Measurements from ENCODE around the gene CHP2. TPM values are rescaled to one million over a fixed set of nuclear protein-coding genes. Genes with fewer than 3 reads are reported as not detected.

CHP2 gene
- total RNA-seq, 1 donor from 2014 or later, result not detected

GRCh38 chr16:23785842-23786241, 31.0 kb downstream of the CHP2 start:
- no peak for DNase-seq (ENCODE audit: low spot score in 2 of 2)
- H3K9me3 ChIP-seq, result no peaks in the 10 kb centered on the region
- H3K4me3 ChIP-seq, result no peak overlapping the region
- H3K27me3 ChIP-seq, result no peaks in the 10 kb centered on the region
- H3K27ac ChIP-seq, result no peak overlapping the region
- TF ChIP-seq, protein P1, sequence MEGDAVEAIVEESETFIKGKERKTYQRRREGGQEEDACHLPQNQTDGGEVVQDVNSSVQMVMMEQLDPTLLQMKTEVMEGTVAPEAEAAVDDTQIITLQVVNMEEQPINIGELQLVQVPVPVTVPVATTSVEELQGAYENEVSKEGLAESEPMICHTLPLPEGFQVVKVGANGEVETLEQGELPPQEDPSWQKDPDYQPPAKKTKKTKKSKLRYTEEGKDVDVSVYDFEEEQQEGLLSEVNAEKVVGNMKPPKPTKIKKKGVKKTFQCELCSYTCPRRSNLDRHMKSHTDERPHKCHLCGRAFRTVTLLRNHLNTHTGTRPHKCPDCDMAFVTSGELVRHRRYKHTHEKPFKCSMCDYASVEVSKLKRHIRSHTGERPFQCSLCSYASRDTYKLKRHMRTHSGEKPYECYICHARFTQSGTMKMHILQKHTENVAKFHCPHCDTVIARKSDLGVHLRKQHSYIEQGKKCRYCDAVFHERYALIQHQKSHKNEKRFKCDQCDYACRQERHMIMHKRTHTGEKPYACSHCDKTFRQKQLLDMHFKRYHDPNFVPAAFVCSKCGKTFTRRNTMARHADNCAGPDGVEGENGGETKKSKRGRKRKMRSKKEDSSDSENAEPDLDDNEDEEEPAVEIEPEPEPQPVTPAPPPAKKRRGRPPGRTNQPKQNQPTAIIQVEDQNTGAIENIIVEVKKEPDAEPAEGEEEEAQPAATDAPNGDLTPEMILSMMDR (IDR thresholded peaks at IDR 0.05), result no peak
- intact Hi-C loops (cut with DNase I), result no loop called here
- H3K36me3 ChIP-seq, result no peaks in the 10 kb centered on the region
- H3K4me1 ChIP-seq, result no peaks in the 10 kb centered on the region

DNA sequence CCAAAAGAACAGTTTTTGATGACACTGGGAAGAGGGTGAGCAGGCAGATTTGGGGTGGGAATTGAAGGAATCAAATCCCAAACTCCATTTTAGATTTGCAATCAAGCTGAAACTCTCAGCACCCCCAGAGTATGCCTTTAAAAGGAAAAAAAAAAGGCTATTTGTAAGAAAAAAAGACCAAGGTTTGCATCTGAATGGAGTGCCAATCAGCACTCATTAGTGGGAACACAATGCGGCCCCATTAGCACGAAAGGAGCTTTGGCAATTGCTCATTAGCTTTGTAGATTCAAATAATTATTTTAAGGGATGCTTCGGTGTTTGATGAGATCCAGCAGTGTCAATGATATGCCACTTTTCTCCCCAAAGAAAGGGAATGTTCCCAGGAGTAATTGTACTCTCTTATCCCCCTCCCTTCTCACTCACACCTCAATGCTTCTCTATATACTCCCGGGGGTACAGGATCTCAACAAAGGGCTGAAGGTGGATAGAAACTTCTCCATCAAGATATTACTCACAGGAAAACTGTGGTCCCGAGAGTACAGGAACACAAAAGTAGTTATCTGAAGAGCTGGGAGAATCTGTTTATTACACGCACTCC, 32.2 kb downstream of the CHP2 start:
- intact Hi-C loops (cut with DNase I), result no loop called here
- no peak overlapping the region for H3K4me3 ChIP-seq
- H3K27me3 ChIP-seq, result no peaks in the 10 kb centered on the region
- no peak for DNase-seq (ENCODE audit: low spot score in 2 of 2)
- no peaks in the 10 kb centered on the region for H3K36me3 ChIP-seq
- H3K27ac ChIP-seq, result no peak overlapping the region
- TF ChIP-seq, protein P1 (IDR thresholded peaks at IDR 0.05), result no peak
- no peaks in the 10 kb centered on the region for H3K9me3 ChIP-seq
- H3K4me1 ChIP-seq, result no peaks in the 10 kb centered on the region

DNA sequence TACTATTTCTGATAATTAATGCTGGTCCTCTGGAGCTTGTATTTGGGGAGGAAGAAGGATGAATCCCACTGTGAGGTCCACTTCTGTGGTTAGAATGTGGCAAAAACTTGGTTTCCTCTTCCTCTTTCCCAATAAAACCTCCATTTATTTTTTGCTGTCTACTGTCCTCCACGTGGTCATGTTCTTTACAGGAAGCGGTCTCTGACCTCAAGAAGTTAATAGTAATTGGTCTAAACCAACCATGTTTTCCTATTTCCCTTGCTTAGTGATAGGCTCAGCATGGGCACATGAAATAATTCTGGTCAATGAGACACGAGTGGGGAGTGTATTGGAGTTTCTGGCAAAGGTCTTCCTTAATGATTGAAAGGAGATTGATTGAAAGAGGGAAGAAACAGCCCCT, 33.9 kb downstream of the CHP2 start:
- Histone ChIP-seq H3K27ac (no peak overlapping the region), H3K36me3 (no peaks in the 10 kb centered on the region), H3K4me3 (no peak overlapping the region), H3K27me3 (no peaks in the 10 kb centered on the region), H3K4me1 (no peaks in the 10 kb centered on the region), H3K9me3 (no peaks in the 10 kb centered on the region)
- DNase-seq (ENCODE audit: low spot score in 2 of 2), result no peak
- intact Hi-C loops (cut with DNase I), result no loop called here
- TF ChIP-seq, protein P1 (IDR thresholded peaks at IDR 0.05), result no peak

- TF ChIP-seq, protein P1 (IDR thresholded peaks at IDR 0.05), result no peak
- Histone ChIP-seq H3K9me3 (no peaks in the 10 kb centered on the region), H3K4me1 (no peaks in the 10 kb centered on the region), H3K4me3 (no peak overlapping the region), H3K36me3 (no peaks in the 10 kb centered on the region), H3K27ac (no peak overlapping the region), H3K27me3 (no peaks in the 10 kb centered on the region)
- intact Hi-C loops (cut with DNase I), result no loop called here
- no peak for DNase-seq (ENCODE audit: low spot score in 2 of 2)
Observed at GRCh38 chr16:23795378-23795777, 40.6 kb downstream of the CHP2 start.

DNA sequence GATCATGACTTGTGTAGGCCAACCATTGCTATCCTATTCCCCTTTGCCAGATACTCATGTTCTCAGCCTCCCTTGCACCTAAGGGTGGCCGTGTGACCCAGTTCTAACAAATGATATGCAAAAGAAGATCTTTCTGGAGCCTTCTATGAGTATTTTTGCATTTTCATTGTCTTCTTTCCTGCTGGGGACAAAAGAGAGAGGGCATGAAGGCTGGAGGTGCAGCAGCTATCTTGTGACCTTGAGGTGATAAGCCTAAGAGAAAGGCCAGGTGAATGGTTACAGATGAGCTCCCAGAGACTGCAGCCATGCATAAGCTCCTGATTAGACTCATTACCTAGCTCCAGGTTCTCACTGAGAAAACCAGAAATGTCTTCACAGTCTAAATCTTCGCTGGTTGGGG, 42.1 kb downstream of the CHP2 start:
- TF ChIP-seq, protein P1 (IDR thresholded peaks at IDR 0.05), result no peak
- H3K27me3 ChIP-seq, result no peaks in the 10 kb centered on the region
- H3K9me3 ChIP-seq, result no peaks in the 10 kb centered on the region

DNA sequence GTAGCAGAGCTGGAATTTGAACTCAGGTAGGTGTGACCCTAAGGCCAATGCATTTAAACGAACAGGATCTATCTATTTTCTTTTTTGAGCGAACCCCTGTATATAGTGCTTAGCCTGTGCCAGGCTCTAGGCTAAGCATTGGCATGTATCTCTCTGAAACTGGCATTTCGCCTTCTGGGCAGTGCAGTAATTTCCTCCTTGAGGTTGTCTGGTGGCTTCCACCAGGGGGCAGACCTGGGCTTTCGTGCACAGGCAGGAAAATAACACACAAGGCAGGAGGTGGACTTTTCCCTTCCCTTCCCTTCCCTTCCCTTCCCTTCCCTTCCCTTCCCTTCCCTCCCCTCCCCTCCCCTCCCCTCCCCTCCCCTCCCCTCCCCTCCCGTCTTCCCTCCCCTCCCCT, 46.6 kb downstream of the CHP2 start:
- intact Hi-C loops (cut with DNase I), result loop anchor here (1.0 to 10.0 kb wide), 3 partner anchors 209 to 703 kb away; no protein-coding TSS in a partner anchor
- Histone ChIP-seq H3K9me3 (no peaks in the 10 kb centered on the region), H3K27me3 (no peaks in the 10 kb centered on the region), H3K4me1 (no peaks in the 10 kb centered on the region), H3K36me3 (no peaks in the 10 kb centered on the region), H3K27ac (no peak overlapping the region), H3K4me3 (no peak overlapping the region)
- peak in 1 of 2 donors; percentile 79 for DNase-seq (ENCODE audit: low spot score in 2 of 2)
- TF ChIP-seq, protein P1 (IDR thresholded peaks at IDR 0.05), result peak; percentile 37 to 58 (median 43)

More for the DNA sequence above, 42.1 kb downstream of the CHP2 start:
- Histone ChIP-seq H3K27ac (no peak overlapping the region), H3K4me3 (no peak overlapping the region), H3K4me1 (no peaks in the 10 kb centered on the region), H3K36me3 (no peaks in the 10 kb centered on the region)
- no peak for DNase-seq (ENCODE audit: low spot score in 2 of 2)
- intact Hi-C loops (cut with DNase I), result no loop called here
